Activated T-cell treated with anti-CD3 and anti-CD28 coated beads, Interleukin-2, amount 50 U/mL, for 24 hours (primary cell): Measurements from ENCODE around the gene ACAD10.
"Not testable (repeated sequence)": the region's sequence is repeated elsewhere in the genome, so short reads cannot be mapped to it uniquely, and the experiment has no call there.

Experiments
- DNase-seq: peaks from one replicate; pipeline ENCODE4 v3.0.0-alpha.2; 2020
- H3K27ac Mint-ChIP-seq: 2 replicates; pipeline ENCODE4 v1.8.0; 2020; ENCODE audit warnings: mild to moderate bottlenecking, mixed read lengths
- H3K27me3 Mint-ChIP-seq: 2 replicates; pipeline ENCODE4 v1.8.0; 2020; ENCODE audit warnings: mixed read lengths
- H3K36me3 Mint-ChIP-seq: 2 replicates; pipeline ENCODE4 v1.8.0; 2020; ENCODE audit warnings: low read depth, mixed read lengths
- H3K4me1 Mint-ChIP-seq: 2 replicates; pipeline ENCODE4 v1.8.0; 2020; ENCODE audit warnings: low read depth, mixed read lengths
- H3K4me3 Mint-ChIP-seq: 2 replicates; pipeline ENCODE4 v1.8.0; 2020; ENCODE audit warnings: mild to moderate bottlenecking, moderate library complexity, mixed read lengths
- H3K9me3 Mint-ChIP-seq: 2 replicates; pipeline ENCODE4 v1.8.0; 2020; ENCODE audit warnings: mixed read lengths

Gene ACAD10

DNA sequence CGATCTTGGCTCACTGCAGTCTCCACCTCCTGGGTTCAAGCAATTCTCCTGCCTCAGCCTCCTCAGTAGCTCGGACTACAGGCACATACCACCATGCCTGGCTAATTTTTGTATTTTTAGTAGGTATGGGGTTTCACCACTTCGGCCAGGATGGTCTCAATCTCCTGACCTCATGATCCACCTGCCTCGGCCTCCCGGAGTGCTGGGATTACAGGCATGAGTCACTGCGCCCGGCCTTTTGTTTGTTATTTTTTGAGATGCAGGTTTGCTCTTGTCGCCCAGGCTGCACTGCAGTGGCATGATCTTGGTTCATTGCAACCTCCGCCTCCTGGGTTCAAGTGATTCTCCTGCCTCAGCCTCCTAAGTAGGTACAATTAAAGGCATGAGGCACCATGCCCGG is 33.5 kb downstream of the ACAD10 start:
- not testable (repeated sequence) for H3K4me3 Mint-ChIP-seq, H3K4me1 Mint-ChIP-seq, H3K27me3 Mint-ChIP-seq, DNase-seq, H3K27ac Mint-ChIP-seq, H3K9me3 Mint-ChIP-seq
- peaks cover 61% of the 10 kb centered on the region for H3K36me3 Mint-ChIP-seq

DNA sequence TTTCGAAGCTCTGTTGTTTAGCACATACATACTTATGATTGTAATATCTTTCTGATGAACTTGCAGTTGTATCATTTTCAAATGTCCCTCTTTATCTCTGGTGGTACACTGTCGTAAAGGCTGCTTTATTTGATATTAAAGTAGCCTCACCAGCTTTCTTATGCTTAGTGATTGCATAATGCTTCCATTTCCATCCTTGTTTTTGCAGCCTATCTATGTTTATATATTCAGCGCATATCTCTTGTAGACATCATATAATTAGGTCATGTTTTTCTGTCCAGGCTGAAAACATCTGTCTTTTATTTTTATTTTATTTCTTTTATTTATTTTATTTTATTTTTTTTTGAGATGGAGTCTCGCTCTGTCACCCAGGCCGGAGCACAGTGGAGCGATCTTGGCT is 34.6 kb downstream of the ACAD10 start:
- Mint-ChIP-seq H3K9me3 (no peaks in the 10 kb centered on the region), H3K27me3 (no peaks in the 10 kb centered on the region), H3K4me1 (no peaks in the 10 kb centered on the region), H3K36me3 (peaks cover 62% of the 10 kb centered on the region), H3K27ac (no peak overlapping the region), H3K4me3 (no peak overlapping the region)
- DNase-seq: no peak

DNA sequence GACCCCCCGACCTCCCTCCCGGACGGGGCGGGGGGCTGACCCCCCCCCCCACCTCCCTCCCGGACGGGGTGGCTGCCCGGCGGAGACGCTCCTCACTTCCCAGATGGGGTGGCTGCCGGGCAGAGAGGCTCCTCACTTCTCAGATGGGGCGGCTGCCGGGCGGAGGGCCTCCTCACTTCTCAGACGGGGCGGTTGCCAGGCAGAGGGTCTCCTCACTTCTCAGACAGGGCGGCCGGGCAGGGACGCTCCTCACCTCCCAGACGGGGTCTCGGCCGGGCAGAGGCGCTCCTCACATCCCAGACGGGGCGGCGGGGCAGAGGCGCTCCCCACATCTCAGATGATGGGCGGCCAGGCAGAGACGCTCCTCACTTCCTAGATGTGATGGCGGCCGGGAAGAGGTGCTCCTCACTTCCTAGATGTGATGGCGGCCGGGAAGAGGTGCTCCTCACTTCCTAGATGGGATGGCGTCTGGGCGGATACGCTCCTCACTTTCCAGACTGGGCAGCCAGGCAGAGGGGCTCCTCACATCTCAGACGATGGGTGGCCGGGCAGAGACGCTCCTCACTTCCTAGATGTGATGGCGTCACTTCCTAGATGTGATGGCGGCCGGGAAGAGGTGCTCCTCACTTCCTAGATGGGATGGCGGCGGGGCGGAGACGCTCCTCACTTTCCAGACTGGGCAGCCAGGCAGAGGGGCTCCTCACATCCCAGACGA is 38.0 kb downstream of the ACAD10 start:
- H3K9me3 Mint-ChIP-seq, H3K27me3 Mint-ChIP-seq, H3K27ac Mint-ChIP-seq, H3K4me1 Mint-ChIP-seq, H3K4me3 Mint-ChIP-seq, DNase-seq: not testable (repeated sequence)
- H3K36me3 Mint-ChIP-seq: peaks cover 56% of the 10 kb centered on the region

DNA sequence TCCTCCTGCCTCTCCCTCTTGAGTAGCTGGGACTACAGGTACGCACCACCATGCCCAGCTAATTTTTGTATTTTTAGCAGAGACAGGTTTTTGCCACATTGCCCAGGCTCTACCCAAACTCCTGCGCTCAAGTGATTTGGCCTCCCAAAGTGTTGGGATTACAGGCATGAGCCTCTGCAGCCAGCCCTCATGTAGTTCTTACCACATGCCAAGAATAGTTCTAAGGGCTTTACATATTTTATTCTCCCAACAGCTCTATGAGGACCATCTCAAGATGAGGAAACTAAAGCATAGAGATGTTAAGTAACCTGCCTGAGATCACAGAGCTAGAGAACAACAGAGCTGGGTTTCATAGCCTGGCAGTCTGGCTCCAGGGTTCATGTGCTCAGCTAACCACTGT is 42.9 kb downstream of the ACAD10 start:
- H3K4me3 Mint-ChIP-seq: no peak overlapping the region
- H3K4me1 Mint-ChIP-seq: no peaks in the 10 kb centered on the region
- no peaks in the 10 kb centered on the region for H3K27me3 Mint-ChIP-seq
- DNase-seq: no peak
- no peaks in the 10 kb centered on the region for H3K9me3 Mint-ChIP-seq
- no peak overlapping the region for H3K27ac Mint-ChIP-seq
- H3K36me3 Mint-ChIP-seq: peaks cover 59% of the 10 kb centered on the region

DNA sequence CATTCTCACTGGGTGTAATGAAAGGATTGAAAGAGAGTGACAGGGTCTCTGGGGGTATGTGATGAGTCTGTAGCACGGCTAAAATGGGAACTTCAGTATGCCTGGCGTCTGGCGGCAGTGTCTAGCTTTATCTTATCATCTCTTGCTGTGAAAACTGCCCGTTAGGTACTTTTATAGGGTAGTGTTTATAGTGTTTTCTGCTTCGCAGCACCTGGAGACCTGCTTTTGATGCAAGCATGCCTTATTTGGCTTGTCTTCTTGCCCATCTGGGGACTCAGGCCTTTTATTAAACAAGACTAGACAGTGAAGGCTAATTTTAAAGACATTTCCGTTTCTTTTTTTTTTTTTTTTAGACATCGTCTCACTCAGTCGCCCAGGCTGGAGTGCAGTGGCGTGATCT is 44.6 kb downstream of the ACAD10 start:
- Mint-ChIP-seq H3K9me3 (no peaks in the 10 kb centered on the region), H3K4me3 (no peak overlapping the region), H3K27ac (no peak overlapping the region), H3K4me1 (no peaks in the 10 kb centered on the region), H3K36me3 (peaks cover 60% of the 10 kb centered on the region), H3K27me3 (no peaks in the 10 kb centered on the region)
- DNase-seq: no peak

DNA sequence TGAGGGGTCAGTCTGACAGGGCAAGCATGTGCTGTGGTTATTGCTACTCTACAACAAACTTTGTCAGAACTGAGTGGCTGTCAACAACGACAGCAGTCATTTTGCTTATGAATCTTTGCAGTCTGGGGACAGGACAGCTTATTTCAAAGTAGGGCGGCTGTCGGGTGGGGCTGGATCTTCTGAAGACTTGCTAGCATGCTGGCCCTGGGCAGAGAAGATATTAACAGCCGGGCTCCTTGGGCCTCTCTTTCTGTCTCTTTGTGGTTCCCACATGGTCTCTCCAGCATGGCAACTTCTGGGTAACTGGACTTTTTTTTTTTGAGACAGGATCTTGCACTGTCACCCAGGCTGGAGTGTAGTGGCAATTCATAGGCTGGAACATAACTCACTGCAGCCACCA is 46.9 kb downstream of the ACAD10 start:
- H3K4me3 Mint-ChIP-seq: no peak overlapping the region
- DNase-seq: no peak
- H3K9me3 Mint-ChIP-seq: no peaks in the 10 kb centered on the region
- peaks cover 73% of the 10 kb centered on the region for H3K36me3 Mint-ChIP-seq
- H3K4me1 Mint-ChIP-seq: no peaks in the 10 kb centered on the region
- H3K27me3 Mint-ChIP-seq: no peaks in the 10 kb centered on the region
- no peak overlapping the region for H3K27ac Mint-ChIP-seq

DNA sequence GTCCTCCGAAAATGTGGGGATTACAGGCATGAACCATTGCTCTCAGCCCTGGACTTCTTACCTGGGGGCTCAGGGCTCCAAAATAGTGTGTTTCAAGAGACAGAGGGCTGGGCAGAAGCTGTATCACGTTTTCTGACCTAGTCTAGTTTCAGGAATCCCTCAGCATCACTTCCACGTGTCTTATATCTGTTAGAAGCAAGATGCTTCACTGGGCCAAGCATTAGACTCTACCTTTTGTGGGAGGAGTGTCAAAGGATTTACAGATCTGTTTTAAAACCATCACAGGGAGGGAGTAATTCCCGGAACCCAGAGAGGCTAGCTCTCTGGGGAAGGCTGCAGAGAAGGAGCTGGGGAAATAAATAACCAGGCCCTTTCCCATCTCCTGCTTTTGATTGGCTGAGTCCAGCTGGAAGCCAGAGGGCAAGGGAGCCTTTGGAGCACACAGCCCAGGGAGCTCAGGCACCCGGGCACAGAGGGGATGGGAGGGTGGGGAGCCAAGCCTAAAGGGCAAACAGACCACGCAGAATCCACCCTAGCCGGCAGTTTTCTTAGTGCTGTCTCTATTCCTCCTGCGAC is 47.6 kb downstream of the ACAD10 start:
- H3K9me3 Mint-ChIP-seq: no peaks in the 10 kb centered on the region
- H3K27ac Mint-ChIP-seq: no peak overlapping the region
- H3K4me1 Mint-ChIP-seq: no peaks in the 10 kb centered on the region
- H3K27me3 Mint-ChIP-seq: no peaks in the 10 kb centered on the region
- peaks cover 74% of the 10 kb centered on the region for H3K36me3 Mint-ChIP-seq
- DNase-seq: no peak
- no peak overlapping the region for H3K4me3 Mint-ChIP-seq

DNA sequence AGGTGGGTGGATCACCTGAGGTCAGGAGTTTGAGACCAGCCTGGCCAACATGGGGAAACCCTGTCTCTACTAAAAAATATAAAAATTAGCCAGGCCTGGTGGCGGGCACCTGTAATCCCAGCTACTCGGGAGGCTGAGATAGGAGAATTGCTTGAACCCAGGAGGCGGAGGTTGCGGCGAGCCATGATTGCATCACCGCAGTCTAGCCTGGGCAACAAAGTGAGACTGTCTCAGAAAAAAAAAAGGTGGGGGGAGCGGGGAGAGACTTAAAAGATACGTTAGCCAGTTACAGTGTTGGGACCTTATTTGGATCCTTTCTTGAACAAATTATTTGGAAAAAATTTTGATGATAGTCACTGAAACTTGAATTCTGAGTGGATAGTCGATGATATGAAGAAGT is 53.7 kb downstream of the ACAD10 start:
- DNase-seq, H3K4me1 Mint-ChIP-seq: not testable (repeated sequence)

DNA sequence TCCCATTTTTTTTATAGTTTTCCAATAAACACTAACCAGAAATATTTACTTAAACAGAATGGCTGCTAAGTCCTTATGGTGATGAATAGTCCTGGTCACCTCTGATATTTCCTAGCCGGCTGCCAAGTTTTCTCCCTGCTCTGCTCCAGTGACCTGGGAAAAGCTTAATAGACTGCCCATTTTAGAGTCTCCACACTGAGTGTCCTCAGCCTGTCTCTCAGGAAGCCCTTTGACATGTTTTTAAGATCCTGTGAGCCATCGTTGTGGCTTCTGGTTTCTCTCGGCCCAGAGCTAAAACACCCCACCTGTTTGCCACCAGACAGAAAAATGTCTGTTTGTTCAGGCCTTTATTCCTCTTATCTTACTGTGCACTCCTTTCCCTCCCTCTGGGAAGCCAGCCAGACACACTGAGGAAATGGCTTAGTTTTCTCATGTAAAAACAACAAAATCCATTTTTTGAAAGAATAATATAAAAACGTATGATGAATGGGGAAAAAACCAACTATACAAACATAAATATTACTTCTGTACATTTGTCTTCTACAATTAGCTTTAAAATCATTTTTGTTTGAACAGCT is 55.5 kb downstream of the ACAD10 start:
- H3K4me1 Mint-ChIP-seq: no peaks in the 10 kb centered on the region
- DNase-seq: no peak
- no peaks in the 10 kb centered on the region for H3K27me3 Mint-ChIP-seq
- peaks cover 55% of the 10 kb centered on the region for H3K36me3 Mint-ChIP-seq
- H3K27ac Mint-ChIP-seq: no peak overlapping the region
- no peak overlapping the region for H3K4me3 Mint-ChIP-seq
- no peaks in the 10 kb centered on the region for H3K9me3 Mint-ChIP-seq

More for the DNA sequence above, 53.7 kb downstream of the ACAD10 start:
- not testable (repeated sequence) for H3K27me3 Mint-ChIP-seq, H3K27ac Mint-ChIP-seq, H3K9me3 Mint-ChIP-seq, H3K4me3 Mint-ChIP-seq
- H3K36me3 Mint-ChIP-seq: peaks cover 55% of the 10 kb centered on the region

DNA sequence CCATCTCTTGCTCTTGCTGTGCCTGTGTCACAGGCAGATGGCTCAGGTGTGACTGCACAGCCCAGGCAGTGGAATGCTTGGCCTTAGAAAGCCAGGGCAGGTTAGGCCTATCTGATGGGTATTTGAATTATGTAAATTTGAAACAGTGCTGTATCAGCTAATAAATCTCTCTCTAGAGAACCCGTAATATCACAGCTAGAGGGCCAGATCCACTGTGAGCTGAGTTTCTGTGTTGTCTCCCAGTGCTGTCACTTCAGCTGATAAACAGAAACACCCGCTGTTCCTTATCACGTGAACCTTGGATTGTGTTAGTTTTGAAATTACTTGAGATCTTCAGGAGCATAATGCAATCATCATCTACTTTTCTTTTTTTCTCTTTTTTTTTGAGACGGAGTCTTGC is 59.4 kb downstream of the ACAD10 start:
- Mint-ChIP-seq H3K27ac (no peak overlapping the region), H3K9me3 (no peaks in the 10 kb centered on the region), H3K36me3 (peaks cover 58% of the 10 kb centered on the region), H3K4me3 (no peak overlapping the region), H3K27me3 (no peaks in the 10 kb centered on the region), H3K4me1 (no peaks in the 10 kb centered on the region)
- no peak for DNase-seq

DNA sequence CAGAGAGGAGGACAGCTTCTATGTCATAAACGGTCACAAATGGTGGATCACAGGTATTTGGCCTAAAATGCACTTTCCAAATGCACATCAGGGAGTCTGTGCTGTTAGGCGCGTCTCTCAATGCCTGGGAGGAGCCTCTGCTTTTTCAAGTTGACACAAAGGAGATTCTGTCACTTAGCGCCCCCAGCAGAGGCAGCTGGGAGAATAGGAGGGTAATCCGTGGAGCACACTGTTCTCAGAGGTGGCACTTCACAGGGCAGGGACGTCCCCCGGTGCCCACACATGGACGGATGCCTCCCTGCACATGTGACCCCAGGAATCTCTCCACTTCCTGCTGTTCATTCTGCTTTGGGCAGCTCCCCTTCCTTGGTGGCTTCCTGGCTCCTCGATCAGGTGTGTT is 61.5 kb downstream of the ACAD10 start:
- DNase-seq: no peak
- H3K36me3 Mint-ChIP-seq: peaks cover 65% of the 10 kb centered on the region

DNA sequence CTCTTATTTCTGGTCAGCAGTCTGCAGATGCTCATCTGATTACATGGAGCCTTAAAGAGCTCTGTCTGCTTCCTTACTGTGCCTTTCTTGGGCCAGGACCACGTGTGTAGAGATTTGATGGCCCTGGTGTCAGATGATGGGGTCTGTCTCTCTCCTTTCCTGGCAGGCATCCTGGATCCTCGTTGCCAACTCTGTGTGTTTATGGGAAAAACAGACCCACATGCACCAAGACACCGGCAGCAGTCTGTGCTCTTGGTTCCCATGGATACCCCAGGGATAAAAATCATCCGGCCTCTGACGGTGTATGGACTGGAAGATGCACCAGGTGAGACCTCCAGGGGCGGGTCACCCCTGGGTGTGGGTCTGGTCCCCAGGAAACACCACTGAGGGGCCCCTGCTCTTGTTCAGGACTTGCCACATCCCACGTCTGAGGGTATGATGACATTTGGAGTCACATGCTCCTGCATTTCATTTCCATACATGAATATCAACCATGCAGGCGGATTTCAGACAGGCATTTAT is 62.4 kb downstream of the ACAD10 start:
- DNase-seq: no peak
- Mint-ChIP-seq H3K36me3 (peaks cover 65% of the 10 kb centered on the region), H3K27me3 (no peaks in the 10 kb centered on the region), H3K4me3 (no peak overlapping the region), H3K27ac (no peak overlapping the region), H3K9me3 (no peaks in the 10 kb centered on the region), H3K4me1 (no peaks in the 10 kb centered on the region)

More for the DNA sequence above, 61.5 kb downstream of the ACAD10 start:
- H3K27me3 Mint-ChIP-seq: no peaks in the 10 kb centered on the region
- H3K4me1 Mint-ChIP-seq: no peaks in the 10 kb centered on the region
- H3K9me3 Mint-ChIP-seq: no peaks in the 10 kb centered on the region
- no peak overlapping the region for H3K27ac Mint-ChIP-seq
- no peak overlapping the region for H3K4me3 Mint-ChIP-seq

DNA sequence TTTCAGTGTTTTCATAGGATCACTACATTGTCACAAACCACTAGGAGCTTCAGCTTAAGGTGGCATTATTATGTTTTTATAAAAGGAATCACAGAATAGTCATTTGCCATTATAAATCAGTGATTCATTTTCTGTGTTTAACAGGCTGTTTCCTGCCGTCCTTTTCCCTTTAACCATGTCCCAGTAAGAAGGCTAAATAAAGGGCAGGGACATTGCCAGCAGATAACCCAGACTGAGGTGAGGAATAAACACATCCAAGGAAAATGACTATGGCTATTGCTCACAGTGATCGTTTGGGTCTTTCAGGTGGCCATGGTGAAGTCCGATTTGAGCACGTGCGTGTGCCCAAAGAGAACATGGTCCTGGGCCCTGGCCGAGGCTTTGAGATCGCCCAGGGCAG is 63.0 kb downstream of the ACAD10 start:
- no peaks in the 10 kb centered on the region for H3K9me3 Mint-ChIP-seq
- no peak for DNase-seq
- H3K27me3 Mint-ChIP-seq: no peaks in the 10 kb centered on the region
- H3K4me3 Mint-ChIP-seq: no peak overlapping the region
- H3K27ac Mint-ChIP-seq: no peak overlapping the region
- peaks cover 69% of the 10 kb centered on the region for H3K36me3 Mint-ChIP-seq
- H3K4me1 Mint-ChIP-seq: no peaks in the 10 kb centered on the region

DNA sequence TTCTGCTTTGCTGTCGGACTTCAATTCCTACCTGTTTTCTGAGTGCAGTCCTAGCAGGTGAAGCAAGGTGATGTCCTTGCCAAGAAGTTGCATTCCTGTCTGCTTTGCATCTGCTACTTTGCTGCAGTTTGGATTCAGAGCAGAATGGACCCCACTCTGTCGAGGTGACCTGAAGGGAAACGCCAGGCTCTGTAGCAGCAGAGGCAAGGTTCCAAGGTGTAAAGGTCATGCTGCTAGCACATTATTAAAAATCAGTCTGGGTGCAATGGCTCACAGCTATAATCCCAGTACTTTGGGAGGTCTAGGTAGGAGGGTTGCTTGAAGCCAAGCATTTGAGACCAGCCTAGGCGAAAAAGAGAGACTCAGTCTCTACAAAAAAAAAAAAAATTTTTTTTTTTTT is 63.5 kb downstream of the ACAD10 start:
- no peaks in the 10 kb centered on the region for H3K27me3 Mint-ChIP-seq

DNA sequence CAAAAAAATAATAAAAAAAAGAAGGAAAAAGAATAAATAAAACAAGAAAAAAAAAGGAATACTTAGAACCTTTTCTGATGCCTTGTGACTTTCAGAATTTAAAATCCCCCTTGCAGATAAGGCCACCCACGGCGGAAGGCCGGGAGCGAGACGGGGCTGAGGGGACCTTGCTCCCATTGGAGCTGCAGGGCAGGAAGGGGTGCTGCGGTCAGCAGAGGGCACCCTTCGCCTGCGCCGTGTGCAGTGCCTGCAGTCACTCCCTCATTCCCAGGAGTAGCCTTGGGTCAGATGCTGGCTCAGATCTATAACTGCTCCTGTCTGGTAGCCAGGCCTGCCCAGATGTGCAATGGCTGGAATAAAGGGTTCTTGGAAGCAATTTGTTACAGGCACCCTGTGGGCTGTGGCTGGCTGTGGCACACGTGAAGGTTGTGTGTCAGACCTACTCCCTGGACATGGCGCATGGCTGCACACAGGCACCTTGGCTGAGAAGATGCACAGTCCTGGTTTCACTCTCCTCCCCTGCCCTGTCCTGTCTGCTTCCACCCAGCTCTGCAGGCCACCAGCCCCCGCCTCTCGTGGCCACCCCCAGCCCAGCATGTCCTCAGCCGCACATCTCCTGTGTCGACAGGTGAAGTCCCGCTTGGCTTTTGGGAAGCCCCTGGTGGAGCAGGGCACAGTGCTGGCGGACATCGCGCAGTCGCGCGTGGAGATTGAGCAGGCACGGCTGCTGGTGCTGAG is 67.5 kb downstream of the ACAD10 start:
- peaks cover 59% of the 10 kb centered on the region for H3K36me3 Mint-ChIP-seq
- no peak for DNase-seq
- peaks cover 10% of the 10 kb centered on the region for H3K4me1 Mint-ChIP-seq
- no peak overlapping the region for H3K27ac Mint-ChIP-seq
- H3K9me3 Mint-ChIP-seq: no peaks in the 10 kb centered on the region
- no peak overlapping the region for H3K4me3 Mint-ChIP-seq
- no peaks in the 10 kb centered on the region for H3K27me3 Mint-ChIP-seq

More for the DNA sequence above, 63.5 kb downstream of the ACAD10 start:
- no peak for DNase-seq
- no peaks in the 10 kb centered on the region for H3K4me1 Mint-ChIP-seq
- H3K4me3 Mint-ChIP-seq: no peak overlapping the region
- no peaks in the 10 kb centered on the region for H3K9me3 Mint-ChIP-seq
- H3K36me3 Mint-ChIP-seq: peaks cover 68% of the 10 kb centered on the region
- H3K27ac Mint-ChIP-seq: no peak overlapping the region
